Parathyroid adenoma (tissue), 2 donors: ENCODE data around the gene RYR3.

Source experiments
- H2AFZ ChIP-seq: fragments of 300-600 bp; sonication (generic); one replicate; pipeline ENCODE4 v1.7.0; 2017; ENCODE audit warnings: antibody characterized with exemption, mild to moderate bottlenecking
- H3K27ac ChIP-seq: fragments of 300-600 bp; sonication (generic); one replicate; pipeline ENCODE4 v1.7.0; 2017
- H3K27me3 ChIP-seq: fragments of 300-600 bp; sonication (generic); one replicate; pipeline ENCODE4 v1.7.0; 2017; ENCODE audit warnings: low read length; ENCODE audit not compliant: control insufficient read depth, insufficient read depth
- H3K36me3 ChIP-seq: fragments of 300-600 bp; sonication (generic); one replicate; pipeline ENCODE4 v1.7.0; 2017; ENCODE audit warnings: low read length; ENCODE audit not compliant: control insufficient read depth, insufficient read depth
- H3K4me1 ChIP-seq: fragments of 300-600 bp; sonication (generic); one replicate; pipeline ENCODE4 v1.7.0; 2017; ENCODE audit warnings: control low read depth
- H3K4me2 ChIP-seq: fragments of 300-600 bp; sonication (generic); one replicate; pipeline ENCODE4 v1.7.0; 2017; ENCODE audit warnings: low read length
- H3K4me3 ChIP-seq: fragments of 300-600 bp; sonication (generic); one replicate; pipeline ENCODE4 v1.7.0; 2017; ENCODE audit warnings: low read depth, low read length
- H3K79me2 ChIP-seq: fragments of 300-600 bp; sonication (generic); one replicate; pipeline ENCODE4 v1.7.0; 2017; ENCODE audit warnings: control low read depth
- H3K9ac ChIP-seq: fragments of 300-600 bp; sonication (generic); one replicate; pipeline ENCODE4 v1.7.0; 2017; ENCODE audit warnings: mild to moderate bottlenecking
- H3K9me3 ChIP-seq: fragments of 300-600 bp; sonication (generic); one replicate; pipeline ENCODE4 v1.7.0; 2017; ENCODE audit warnings: low read length; ENCODE audit not compliant: control insufficient read depth
- TF ChIP-seq, protein P1 (sequence below): fragments of 300-600 bp; sonication (generic); IDR thresholded peaks from one replicate; pipeline ENCODE4 v1.7.0; 2017; ENCODE audit warnings: antibody characterized with exemption, mild to moderate bottlenecking
- donor health status: primary hyperparathyroidism.

The RYR3 gene

GRCh38 chr15:33580526-33580925 is 269.8 kb downstream of the RYR3 start:
- Histone ChIP-seq H3K36me3 (no peaks in the 10 kb centered on the region), H3K4me2 (no peak overlapping the region), H2AFZ (no peak overlapping the region), H3K79me2 (no peaks in the 10 kb centered on the region), H3K9ac (no peak overlapping the region), H3K27ac (no peak overlapping the region), H3K27me3 (no peaks in the 10 kb centered on the region), H3K9me3 (no peaks in the 10 kb centered on the region), H3K4me1 (no peaks in the 10 kb centered on the region), H3K4me3 (no peak overlapping the region)
- TF ChIP-seq, protein P1, sequence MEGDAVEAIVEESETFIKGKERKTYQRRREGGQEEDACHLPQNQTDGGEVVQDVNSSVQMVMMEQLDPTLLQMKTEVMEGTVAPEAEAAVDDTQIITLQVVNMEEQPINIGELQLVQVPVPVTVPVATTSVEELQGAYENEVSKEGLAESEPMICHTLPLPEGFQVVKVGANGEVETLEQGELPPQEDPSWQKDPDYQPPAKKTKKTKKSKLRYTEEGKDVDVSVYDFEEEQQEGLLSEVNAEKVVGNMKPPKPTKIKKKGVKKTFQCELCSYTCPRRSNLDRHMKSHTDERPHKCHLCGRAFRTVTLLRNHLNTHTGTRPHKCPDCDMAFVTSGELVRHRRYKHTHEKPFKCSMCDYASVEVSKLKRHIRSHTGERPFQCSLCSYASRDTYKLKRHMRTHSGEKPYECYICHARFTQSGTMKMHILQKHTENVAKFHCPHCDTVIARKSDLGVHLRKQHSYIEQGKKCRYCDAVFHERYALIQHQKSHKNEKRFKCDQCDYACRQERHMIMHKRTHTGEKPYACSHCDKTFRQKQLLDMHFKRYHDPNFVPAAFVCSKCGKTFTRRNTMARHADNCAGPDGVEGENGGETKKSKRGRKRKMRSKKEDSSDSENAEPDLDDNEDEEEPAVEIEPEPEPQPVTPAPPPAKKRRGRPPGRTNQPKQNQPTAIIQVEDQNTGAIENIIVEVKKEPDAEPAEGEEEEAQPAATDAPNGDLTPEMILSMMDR: no peak

GRCh38 chr15:33581032-33581431 is 270.3 kb downstream of the RYR3 start:
- H3K9me3 ChIP-seq: no peaks in the 10 kb centered on the region
- TF ChIP-seq, protein P1: no peak
- no peaks in the 10 kb centered on the region for H3K36me3 ChIP-seq
- H2AFZ ChIP-seq: no peak overlapping the region
- H3K4me1 ChIP-seq: no peaks in the 10 kb centered on the region
- H3K79me2 ChIP-seq: no peaks in the 10 kb centered on the region
- H3K27me3 ChIP-seq: no peaks in the 10 kb centered on the region
- no peak overlapping the region for H3K9ac ChIP-seq
- no peak overlapping the region for H3K4me3 ChIP-seq
- no peak overlapping the region for H3K27ac ChIP-seq
- no peak overlapping the region for H3K4me2 ChIP-seq

DNA sequence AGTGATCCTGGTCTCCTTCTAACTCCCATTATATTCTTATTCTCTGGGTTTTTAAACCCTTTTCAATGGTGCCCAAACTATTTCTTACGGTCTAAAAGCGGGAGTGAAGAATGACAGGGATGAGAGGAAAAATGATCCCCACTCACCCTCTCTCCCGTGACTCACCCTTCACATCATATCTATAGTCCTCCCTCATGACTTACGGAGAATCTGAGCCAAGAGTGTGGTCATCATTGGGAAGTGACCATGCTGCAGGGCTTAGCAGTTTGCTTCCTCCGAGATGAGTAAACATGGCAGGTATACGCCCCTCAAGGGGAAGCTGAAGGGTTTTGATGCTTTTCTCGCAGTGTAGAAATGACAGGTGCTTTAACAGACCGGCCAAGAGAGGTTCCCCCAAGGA is 274.0 kb downstream of the RYR3 start:
- H3K4me3 ChIP-seq: no peak overlapping the region
- H3K9ac ChIP-seq: no peak overlapping the region
- no peaks in the 10 kb centered on the region for H3K27me3 ChIP-seq
- no peak overlapping the region for H2AFZ ChIP-seq
- H3K4me1 ChIP-seq: no peaks in the 10 kb centered on the region
- H3K4me2 ChIP-seq: no peak overlapping the region
- no peaks in the 10 kb centered on the region for H3K36me3 ChIP-seq
- H3K27ac ChIP-seq: no peak overlapping the region
- no peaks in the 10 kb centered on the region for H3K9me3 ChIP-seq
- TF ChIP-seq, protein P1: no peak
- H3K79me2 ChIP-seq: no peaks in the 10 kb centered on the region

GRCh38 chr15:33586786-33587697 is 276.3 kb downstream of the RYR3 start:
- H3K4me3 ChIP-seq: no peak overlapping the region
- TF ChIP-seq, protein P1: no peak
- no peak overlapping the region for H3K4me2 ChIP-seq
- H3K36me3 ChIP-seq: no peaks in the 10 kb centered on the region
- H3K9ac ChIP-seq: no peak overlapping the region
- no peaks in the 10 kb centered on the region for H3K79me2 ChIP-seq
- no peaks in the 10 kb centered on the region for H3K9me3 ChIP-seq
- no peak overlapping the region for H2AFZ ChIP-seq
- no peak overlapping the region for H3K27ac ChIP-seq
- H3K4me1 ChIP-seq: no peaks in the 10 kb centered on the region
- H3K27me3 ChIP-seq: no peaks in the 10 kb centered on the region

GRCh38 chr15:33587773-33588172 is 277.0 kb downstream of the RYR3 start:
- H3K27ac ChIP-seq: no peak overlapping the region
- TF ChIP-seq, protein P1: no peak
- H3K4me3 ChIP-seq: no peak overlapping the region
- H3K27me3 ChIP-seq: no peaks in the 10 kb centered on the region
- no peak overlapping the region for H3K4me2 ChIP-seq
- H3K36me3 ChIP-seq: no peaks in the 10 kb centered on the region
- no peaks in the 10 kb centered on the region for H3K79me2 ChIP-seq
- no peak overlapping the region for H3K9ac ChIP-seq
- no peak overlapping the region for H2AFZ ChIP-seq
- H3K9me3 ChIP-seq: no peaks in the 10 kb centered on the region
- H3K4me1 ChIP-seq: no peaks in the 10 kb centered on the region
